ENCODE data around the gene UBFD1.
"Not testable (repeated sequence)": the region's sequence is repeated elsewhere in the genome, so short reads cannot be mapped to it uniquely, and the experiment has no call there.

Gene UBFD1

GRCh38 chr16:23556881-23557778 lies at the start of gene UBFD1, which contains the start of gene EARS2:
Gene UBFD1, plus strand, starts transcription at chr16:23557727. Its CDS starts 16 bp downstream, at chr16:23557743.
Gene EARS2, minus strand, starts transcription at chr16:23557350. Its CDS starts 7 bp downstream, at chr16:23557343.
- peak; percentile 94 to 99 (median 96) for DNase-seq
- intact Hi-C loops (cut with DNase I): loop anchor here (1.0 kb wide), 2 partner anchors 84 to 104 kb away; partner anchors contain the start of genes COG7, DCTN5 and PALB2

GRCh38 chr16:23508589-23509440 lies 48.7 kb upstream of the UBFD1 start:
- DNase-seq: peak in 5 of 10 donors; percentile 20 to 78 (median 29)
- intact Hi-C loops (cut with DNase I): no loop called here

- no peak for DNase-seq
- intact Hi-C loops (cut with DNase I): no loop called here
Observed at GRCh38 chr16:23509441-23509754, 48.1 kb upstream of the UBFD1 start.

GRCh38 chr16:23509782-23510163 lies 47.8 kb upstream of the UBFD1 start:
- DNase-seq: peak in 1 of 10 donors; percentile 13
- intact Hi-C loops (cut with DNase I): no loop called here

- peak; percentile 67 to 96 (median 81) for DNase-seq
- intact Hi-C loops (cut with DNase I): no loop called here
Observed at GRCh38 chr16:23510164-23510914, 47.2 kb upstream of the UBFD1 start, which contains the start of gene GGA2. Gene GGA2, minus strand, starts transcription at chr16:23510494. Its CDS starts 83 bp downstream, at chr16:23510411.

GRCh38 chr16:23510915-23511270 lies 46.6 kb upstream of the UBFD1 start:
- DNase-seq; intact Hi-C loops (cut with DNase I): not testable (repeated sequence)

GRCh38 chr16:23511731-23512130 lies 45.8 kb upstream of the UBFD1 start:
- DNase-seq: no peak
- intact Hi-C loops (cut with DNase I): no loop called here

GRCh38 chr16:23512168-23512695 lies 45.3 kb upstream of the UBFD1 start:
- no peak for DNase-seq
- intact Hi-C loops (cut with DNase I): no loop called here

- DNase-seq: no peak
- intact Hi-C loops (cut with DNase I): no loop called here
Observed at GRCh38 chr16:23514381-23515152, 43.0 kb upstream of the UBFD1 start.

GRCh38 chr16:23515881-23516280 lies 41.6 kb upstream of the UBFD1 start:
- intact Hi-C loops (cut with DNase I): no loop called here
- peak in 1 of 10 donors; percentile 38 for DNase-seq

- intact Hi-C loops (cut with DNase I): no loop called here
- peak in 1 of 10 donors; percentile 19 for DNase-seq
Observed at GRCh38 chr16:23516366-23517137, 41.0 kb upstream of the UBFD1 start.

GRCh38 chr16:23518435-23518891 lies 39.1 kb upstream of the UBFD1 start:
- no peak for DNase-seq
- intact Hi-C loops (cut with DNase I): no loop called here

- intact Hi-C loops (cut with DNase I): no loop called here
- no peak for DNase-seq
Observed at GRCh38 chr16:23519282-23519681, 38.2 kb upstream of the UBFD1 start.

- no peak for DNase-seq
- intact Hi-C loops (cut with DNase I): no loop called here
Observed at GRCh38 chr16:23520500-23520899, 37.0 kb upstream of the UBFD1 start.

GRCh38 chr16:23521037-23521743 lies 36.3 kb upstream of the UBFD1 start:
- no peak for DNase-seq
- intact Hi-C loops (cut with DNase I): no loop called here

GRCh38 chr16:23521965-23522364 lies 35.6 kb upstream of the UBFD1 start:
- no peak for DNase-seq
- intact Hi-C loops (cut with DNase I): no loop called here

- intact Hi-C loops (cut with DNase I): no loop called here
- DNase-seq: no peak
Observed at GRCh38 chr16:23523321-23523720, 34.2 kb upstream of the UBFD1 start.

- intact Hi-C loops (cut with DNase I): no loop called here
- no peak for DNase-seq
Observed at GRCh38 chr16:23523876-23524385, 33.6 kb upstream of the UBFD1 start.
